Fibroblast of lung (primary cell): ENCODE data around the gene OIT3.

Experiments
- CTCF ChIP-seq, 2 donors: IDR thresholded peaks in 1 of 2; conservative IDR thresholded peaks in 1 of 2; 1 replicate in 1 of 2; 2 replicates in 1 of 2; pipeline ENCODE4 v1.5.1; 2011 to 2012; ENCODE audit warnings: low read length in 2 of 2, control low read depth in 1 of 2, inconsistent platforms in 1 of 2, low read depth in 1 of 2, mild to moderate bottlenecking in 1 of 2
- EZH2 ChIP-seq: IDR thresholded peaks from 2 replicates; pipeline ENCODE4 v1.5.1; 2012; ENCODE audit warnings: low read length, control low read depth, mild to moderate bottlenecking; ENCODE audit errors: missing control alignments

DNA sequence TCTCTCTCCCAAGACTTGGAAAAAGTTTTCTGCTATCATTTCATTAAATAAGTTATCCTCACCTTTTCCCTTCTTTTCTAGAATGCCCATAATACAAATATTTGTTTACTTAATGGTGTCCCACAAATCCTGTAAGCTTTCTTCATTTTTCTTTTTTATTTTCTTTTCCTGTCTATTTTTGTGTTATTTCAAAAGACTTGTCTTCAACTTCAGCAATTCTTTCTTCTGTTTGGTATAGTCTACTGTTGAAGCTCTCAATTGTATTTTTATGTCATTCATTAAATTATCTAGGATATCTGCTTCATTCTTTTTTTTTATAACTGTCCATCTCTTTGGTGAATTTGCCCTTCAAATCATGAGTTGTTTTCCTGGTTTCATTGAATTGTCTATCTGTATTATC is 86.2 kb downstream of the OIT3 start:
- TF ChIP-seq CTCF (conservative IDR thresholded peaks at IDR 0.05 in 1 of 2, IDR thresholded peaks at IDR 0.05 in 1 of 2; ENCODE audit: low read depth in 1 of 2, low read length in 2 of 2): no peak
- no peak for TF ChIP-seq EZH2
